AG04450 (cell line): Measurements from ENCODE around the gene TMEM178A. TPM values are rescaled to one million over a fixed set of nuclear protein-coding genes. Genes with fewer than 3 reads are reported as not detected.
"Not testable (repeated sequence)": the region's sequence is repeated elsewhere in the genome, so short reads cannot be mapped to it uniquely, and the experiment has no call there.

Source experiments
- CTCF ChIA-PET: fragments of 300-600, 350-600 bp; formaldehyde crosslinking; extraction: SDS; loops from one replicate; lab custom pipeline; 2022; ENCODE audit warnings: antibody characterized with exemption, inconsistent platforms; lab: Charles Lee
- POLR2A ChIA-PET: fragments of 350-600 bp; formaldehyde crosslinking; extraction: SDS; loops from one replicate; lab custom pipeline; 2021; ENCODE audit warnings: antibody characterized with exemption, inconsistent platforms; lab: Yijun Ruan, JAX
- DNase-seq: peaks from one replicate; pipeline ENCODE4 v3.0.0-alpha.2; 2011; ENCODE audit warnings: low read depth, low spot score
- H3K27ac ChIP-seq: one replicate; pipeline ENCODE4 v1.5.1; 2012; ENCODE audit warnings: low read depth, low read length, control low read depth
- H3K27me3 ChIP-seq: one replicate; pipeline ENCODE4 v1.6.0; 2012; ENCODE audit warnings: low read length; ENCODE audit not compliant: control insufficient read depth, insufficient read depth
- H3K4me3 ChIP-seq: 2 replicates; pipeline ENCODE4 v1.5.1; 2011; ENCODE audit warnings: mild to moderate bottlenecking, low read depth, low read length, control low read depth
- H3K9me3 ChIP-seq: 2 replicates; pipeline ENCODE4 v1.5.1; 2012; ENCODE audit warnings: low read length; ENCODE audit not compliant: control insufficient read depth, insufficient read depth
- CTCF ChIP-seq: IDR thresholded peaks from 2 replicates; pipeline ENCODE4 v1.5.1; 2011; ENCODE audit warnings: low read depth, low read length, control low read depth, inconsistent platforms
- polyA plus RNA-seq: library from polyadenylated mRNA; depleted of rRNA; stranded (reverse); fragments of >200 nt; gene quantifications from 2 replicates; pipeline ENCODE4 v1.2.3, GENCODE V29; 2011

Gene TMEM178A
- polyA plus RNA-seq, 1 experiment: 1.1 TPM

GRCh38 chr2:39622860-39623259 lies 42.9 kb upstream of the TMEM178A start:
- CTCF ChIA-PET: interaction anchor here (1.1 kb wide), 1 partner anchor 74 kb away, joined by 3 read pairs; no protein-coding TSS in a partner anchor
- no peaks in the 10 kb centered on the region for H3K9me3 ChIP-seq
- POLR2A ChIA-PET: interaction anchor here (0.6 kb wide), 1 partner anchor 14 kb away, joined by 4 read pairs; no protein-coding TSS in a partner anchor

GRCh38 chr2:39623917-39624316 lies 41.8 kb upstream of the TMEM178A start:
- Histone ChIP-seq H3K27me3 (no peaks in the 10 kb centered on the region), H3K9me3 (peaks cover 2% of the 10 kb centered on the region; the same call in 1 of the 2 replicates), H3K4me3 (no peak overlapping the region), H3K27ac (no peak overlapping the region)
- TF ChIP-seq CTCF: no peak
- no peak for DNase-seq
- ChIA-PET POLR2A (no interaction called here), CTCF (interaction anchor here (1.1 kb wide), 1 partner anchor 73 kb away, joined by 3 read pairs; no protein-coding TSS in a partner anchor)

More at GRCh38 chr2:39622860-39623259, 42.9 kb upstream of the TMEM178A start:
- Histone ChIP-seq H3K27me3 (no peaks in the 10 kb centered on the region), H3K4me3 (no peak overlapping the region), H3K27ac (no peak overlapping the region)
- no peak for DNase-seq
- no peak for TF ChIP-seq CTCF

GRCh38 chr2:39625193-39625926 lies 40.4 kb upstream of the TMEM178A start:
- no peak for TF ChIP-seq CTCF
- H3K4me3 ChIP-seq: no peak overlapping the region
- CTCF ChIA-PET: no interaction called here
- POLR2A ChIA-PET: no interaction called here
- H3K27me3 ChIP-seq: no peaks in the 10 kb centered on the region
- DNase-seq: no peak
- H3K27ac ChIP-seq: peak overlapping the region; percentile 31
- H3K9me3 ChIP-seq: peaks cover 2% of the 10 kb centered on the region; the same call in 1 of the 2 replicates

GRCh38 chr2:39625927-39626270 lies 39.8 kb upstream of the TMEM178A start:
- CTCF ChIA-PET: no interaction called here
- no peak for TF ChIP-seq CTCF
- Histone ChIP-seq H3K9me3 (peaks cover 2% of the 10 kb centered on the region; the same call in 1 of the 2 replicates), H3K27ac (no peak overlapping the region), H3K27me3 (no peaks in the 10 kb centered on the region), H3K4me3 (no peak overlapping the region)
- DNase-seq: no peak
- POLR2A ChIA-PET: no interaction called here

- DNase-seq, H3K9me3 ChIP-seq, POLR2A ChIA-PET, CTCF ChIA-PET, H3K27ac ChIP-seq, H3K4me3 ChIP-seq, H3K27me3 ChIP-seq: not testable (repeated sequence)
Observed at GRCh38 chr2:39628346-39628745, 37.4 kb upstream of the TMEM178A start.
